CD4-positive, CD25-positive, alpha-beta regulatory T cell (primary cell): ENCODE results near the gene QRICH1. TPM values are rescaled to one million over a fixed set of nuclear protein-coding genes. Genes with fewer than 3 reads are reported as not detected.

ENCODE experiments used
- ATAC-seq, 2 donors: fragments of 150-1000 bp; cut with Tn5 transposase; one replicate each; pipeline ENCODE4 v1.10.0; 2021; ENCODE audit warnings: low read depth in 2 of 2, moderate number of reproducible peaks in 2 of 2, moderate library complexity in 1 of 2
- DNase-seq, 3 donors: peaks; one replicate each; pipeline versions ENCODE4 v3.0.0 to v3.0.0-alpha.2; 2012 to 2022; ENCODE audit warnings: mixed read lengths in 1 of 3
- H3K27ac ChIP-seq: one replicate; pipeline ENCODE4 v1.7.0; 2013; ENCODE audit warnings: mild to moderate bottlenecking, low read length; ENCODE audit not compliant: insufficient read depth, poor library complexity, severe bottlenecking
- H3K27me3 ChIP-seq: one replicate; pipeline ENCODE4 v1.7.0; 2013; ENCODE audit warnings: low read length; ENCODE audit not compliant: control insufficient read depth, insufficient read depth
- H3K36me3 ChIP-seq: one replicate; pipeline ENCODE4 v1.7.0; 2013; ENCODE audit warnings: mild to moderate bottlenecking, low read length, moderate library complexity; ENCODE audit not compliant: control insufficient read depth, insufficient read depth
- H3K4me1 ChIP-seq: 2 replicates; pipeline ENCODE4 v1.7.0; 2013; ENCODE audit warnings: mild to moderate bottlenecking, low read length; ENCODE audit not compliant: insufficient read depth, control insufficient read depth, poor library complexity, severe bottlenecking
- H3K4me3 ChIP-seq: one replicate; pipeline ENCODE4 v1.7.0; 2013; ENCODE audit warnings: low read depth, mild to moderate bottlenecking, low read length, moderate library complexity
- H3K9me3 ChIP-seq, 2 experiments: 1 replicate in 1 of 2; 2 replicates in 1 of 2; pipeline ENCODE4 v1.7.0; 2013; ENCODE audit warnings: low read length in 2 of 2, mild to moderate bottlenecking in 1 of 2, moderate library complexity in 1 of 2; ENCODE audit not compliant: control insufficient read depth in 2 of 2
- H3K27ac Mint-ChIP-seq, 3 donors: one replicate each; pipeline ENCODE4 v1.8.0; 2020 to 2022; ENCODE audit warnings: mild to moderate bottlenecking in 3 of 3, mixed read lengths in 3 of 3, moderate library complexity in 2 of 3
- H3K27me3 Mint-ChIP-seq: one replicate; pipeline ENCODE4 v1.8.0; 2022; ENCODE audit warnings: mild to moderate bottlenecking, mixed read lengths
- H3K36me3 Mint-ChIP-seq: one replicate; pipeline ENCODE4 v1.8.0; 2020; ENCODE audit warnings: mixed read lengths
- H3K4me1 Mint-ChIP-seq, 4 donors: one replicate each; pipeline ENCODE4 v1.8.0; 2020 to 2022; ENCODE audit warnings: mixed read lengths in 4 of 4, mild to moderate bottlenecking in 1 of 4
- H3K4me3 Mint-ChIP-seq, 4 donors: one replicate each; pipeline ENCODE4 v1.8.0; 2020 to 2022; ENCODE audit warnings: mild to moderate bottlenecking in 4 of 4, mixed read lengths in 4 of 4, moderate library complexity in 3 of 4
- H3K9me3 Mint-ChIP-seq, 7 donors: one replicate each; pipeline ENCODE4 v1.8.0; 2020 to 2022; ENCODE audit warnings: mixed read lengths in 7 of 7, mild to moderate bottlenecking in 3 of 7, moderate library complexity in 2 of 7
- polyA plus RNA-seq, 4 donors: library from polyadenylated mRNA; unstranded; fragments of 300-500 nt; fragmentation: Illumina TruSeq; gene quantifications; one replicate each; pipeline ENCODE4 v1.2.3, GENCODE V29; 2021
- total RNA-seq: library from RNA; stranded (reverse); gene quantifications from one replicate; pipeline ENCODE4 v1.2.3, GENCODE V29; 2022

Gene QRICH1
- total and polyA plus RNA-seq, 5 donors from 2014 or later: 20.0 to 219 (median 26.2) TPM

DNA sequence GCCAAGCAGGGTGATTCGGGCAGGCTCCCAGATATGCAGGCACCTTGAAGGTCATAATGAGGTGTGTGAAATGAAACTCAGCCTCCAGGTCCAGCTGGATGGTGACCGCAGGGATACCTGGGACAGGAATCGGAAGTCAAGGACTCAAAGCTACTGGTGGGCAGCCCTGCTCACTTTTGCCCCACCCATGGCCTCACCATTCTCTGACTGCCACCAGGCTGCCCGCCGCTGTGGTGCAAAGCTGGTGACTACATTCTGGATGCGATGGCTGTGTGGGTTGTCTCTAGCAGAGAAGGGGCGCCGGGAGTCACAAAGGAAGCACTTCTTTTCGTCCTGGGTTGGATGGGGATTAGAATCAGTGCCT lies 38.2 kb upstream of the QRICH1 start:
- no peaks in the 10 kb centered on the region for H3K4me1 Mint-ChIP-seq
- H3K27me3 ChIP-seq: peaks cover 2% of the 10 kb centered on the region
- no peaks in the 10 kb centered on the region for H3K36me3 ChIP-seq
- no peaks in the 10 kb centered on the region for H3K4me1 ChIP-seq
- no peak overlapping the region for H3K4me3 ChIP-seq
- peaks cover 0 to 4% (median 0%) of the 10 kb centered on the region in 7 donors for H3K9me3 Mint-ChIP-seq
- H3K27ac ChIP-seq: no peak overlapping the region
- DNase-seq: no peak
- no peak overlapping the region for H3K4me3 Mint-ChIP-seq
- peaks cover 18% of the 10 kb centered on the region for H3K27me3 Mint-ChIP-seq
- H3K9me3 ChIP-seq: no peaks in the 10 kb centered on the region
- no peak overlapping the region for H3K27ac Mint-ChIP-seq
- no peak for ATAC-seq
- H3K36me3 Mint-ChIP-seq: no peaks in the 10 kb centered on the region

DNA sequence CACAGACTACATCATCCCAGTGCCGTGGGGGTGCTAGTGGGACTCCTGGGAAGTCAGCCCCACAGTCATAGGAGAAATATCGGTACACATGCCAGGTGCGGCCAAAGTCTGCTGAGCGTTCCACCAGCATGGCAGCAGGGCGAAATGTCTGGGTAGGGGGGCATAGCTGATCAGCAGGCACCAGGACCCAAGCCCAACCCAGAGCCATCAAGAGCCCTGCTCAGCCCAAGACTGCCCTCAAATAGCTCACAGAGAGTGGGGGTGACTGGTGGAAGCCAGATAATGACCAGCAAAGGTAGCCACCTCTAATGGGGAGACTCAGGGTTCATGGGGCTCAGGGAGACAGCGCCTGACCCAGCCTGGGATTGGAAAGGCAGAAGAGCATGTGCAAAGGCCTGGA lies 37.7 kb upstream of the QRICH1 start:
- H3K9me3 Mint-ChIP-seq: peaks cover 0 to 4% (median 0%) of the 10 kb centered on the region in 7 donors
- H3K27me3 ChIP-seq: peaks cover 2% of the 10 kb centered on the region
- H3K36me3 Mint-ChIP-seq: no peaks in the 10 kb centered on the region
- no peaks in the 10 kb centered on the region for H3K9me3 ChIP-seq
- no peaks in the 10 kb centered on the region for H3K36me3 ChIP-seq
- no peaks in the 10 kb centered on the region for H3K4me1 ChIP-seq
- H3K4me3 Mint-ChIP-seq: no peak overlapping the region
- no peak overlapping the region for H3K27ac Mint-ChIP-seq
- peaks cover 18% of the 10 kb centered on the region for H3K27me3 Mint-ChIP-seq
- H3K4me1 Mint-ChIP-seq: no peaks in the 10 kb centered on the region
- H3K4me3 ChIP-seq: no peak overlapping the region
- no peak for DNase-seq
- H3K27ac ChIP-seq: no peak overlapping the region
- no peak for ATAC-seq

DNA sequence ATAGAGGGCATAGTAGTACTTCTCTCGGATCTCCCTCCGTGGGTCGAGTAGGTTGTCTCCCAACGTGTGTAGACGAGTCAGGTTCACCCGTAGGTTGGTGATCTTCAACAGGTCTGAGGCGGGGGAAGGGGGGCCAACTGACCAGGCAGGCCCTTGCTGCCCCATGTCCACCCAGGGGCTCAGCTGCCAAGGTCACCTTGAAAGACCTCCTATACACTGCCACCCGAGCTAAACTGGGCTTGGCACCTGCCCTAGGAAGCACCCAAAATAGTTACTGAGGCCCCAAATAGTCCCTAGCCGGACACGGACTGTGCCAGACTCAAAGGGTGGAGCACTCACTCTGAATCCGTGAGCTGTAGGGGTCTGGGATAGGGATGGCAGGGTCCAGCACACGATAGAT lies 37.2 kb upstream of the QRICH1 start:
- H3K4me1 Mint-ChIP-seq: no peaks in the 10 kb centered on the region
- H3K27me3 Mint-ChIP-seq: peaks cover 18% of the 10 kb centered on the region
- H3K4me3 Mint-ChIP-seq: no peak overlapping the region
- H3K27ac ChIP-seq: no peak overlapping the region
- no peak overlapping the region for H3K4me3 ChIP-seq
- no peaks in the 10 kb centered on the region for H3K9me3 ChIP-seq
- H3K36me3 ChIP-seq: no peaks in the 10 kb centered on the region
- DNase-seq (no peak), ATAC-seq (no peak)
- peaks cover 2% of the 10 kb centered on the region for H3K27me3 ChIP-seq
- H3K9me3 Mint-ChIP-seq: peaks cover 0 to 4% (median 0%) of the 10 kb centered on the region in 7 donors
- H3K4me1 ChIP-seq: no peaks in the 10 kb centered on the region
- H3K36me3 Mint-ChIP-seq: no peaks in the 10 kb centered on the region
- H3K27ac Mint-ChIP-seq: no peak overlapping the region

DNA sequence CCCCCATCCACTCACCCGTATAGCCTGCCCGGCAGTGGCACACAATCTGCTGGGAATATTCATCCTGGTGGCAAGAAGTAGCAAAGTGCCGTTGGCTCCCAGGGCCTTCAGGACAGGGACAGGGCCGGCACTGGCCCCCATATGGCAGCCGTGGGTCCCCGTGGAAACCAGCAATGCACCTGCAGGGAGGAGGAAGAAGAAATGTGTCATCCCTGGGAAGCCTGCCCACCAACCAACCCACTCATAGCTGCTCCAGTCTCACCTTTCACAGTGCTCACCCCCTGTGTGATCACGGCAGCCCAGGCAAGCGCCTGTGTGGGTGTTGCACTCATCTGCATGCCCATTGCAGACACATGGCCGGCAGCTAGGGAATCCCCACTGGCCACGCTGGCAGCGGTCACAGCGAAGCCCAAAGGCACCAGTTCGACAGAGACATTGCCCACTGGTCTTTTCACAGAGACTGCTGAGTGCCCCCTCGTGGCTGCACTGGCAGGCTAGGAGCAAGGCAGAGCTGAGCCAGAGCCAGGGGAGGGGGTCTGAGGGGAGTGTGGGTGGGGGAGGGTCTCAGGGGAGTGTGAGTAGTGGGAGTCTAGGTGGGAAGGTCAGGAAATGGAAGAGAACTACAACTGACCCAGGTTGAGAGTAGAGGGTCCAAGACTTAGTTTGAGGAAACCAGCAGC lies 31.3 kb upstream of the QRICH1 start:
- H3K27me3 Mint-ChIP-seq: peaks cover 1% of the 10 kb centered on the region
- no peak for DNase-seq
- H3K4me3 Mint-ChIP-seq: no peak overlapping the region
- H3K36me3 ChIP-seq: no peaks in the 10 kb centered on the region
- no peak overlapping the region for H3K4me3 ChIP-seq
- peak overlapping the region in 1 of 3 donors; percentile 49 for H3K27ac Mint-ChIP-seq
- H3K27me3 ChIP-seq: no peaks in the 10 kb centered on the region
- H3K9me3 Mint-ChIP-seq: peaks cover 0 to 2% (median 0%) of the 10 kb centered on the region in 7 donors
- ATAC-seq: no peak
- H3K36me3 Mint-ChIP-seq: no peaks in the 10 kb centered on the region
- peaks cover 12% of the 10 kb centered on the region for H3K4me1 ChIP-seq
- H3K27ac ChIP-seq: no peak overlapping the region
- peaks cover 0 to 5% (median under 1%) of the 10 kb centered on the region in 4 donors for H3K4me1 Mint-ChIP-seq
- no peaks in the 10 kb centered on the region for H3K9me3 ChIP-seq

DNA sequence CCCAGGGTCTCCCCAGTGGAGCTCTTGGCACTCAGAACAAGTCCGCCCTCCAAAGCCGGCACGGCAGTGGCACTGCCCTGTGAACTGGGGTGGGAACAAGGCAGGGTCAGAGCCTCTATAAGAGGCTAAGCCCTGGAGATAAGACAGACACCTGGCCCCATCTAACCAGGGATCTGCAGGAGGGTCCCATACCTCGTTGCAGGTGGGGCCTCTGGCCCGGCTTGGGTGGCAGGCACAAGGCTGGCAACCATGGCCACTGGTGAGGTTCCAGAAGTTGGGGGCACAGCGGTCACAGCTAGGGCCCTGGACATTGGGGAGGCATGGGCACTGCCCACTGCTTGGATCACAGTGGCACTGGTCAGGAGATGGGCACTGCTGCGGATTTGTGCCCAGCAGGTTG lies 30.3 kb upstream of the QRICH1 start:
- no peaks in the 10 kb centered on the region for H3K9me3 ChIP-seq
- ATAC-seq (no peak), DNase-seq (no peak)
- H3K4me1 ChIP-seq: peaks cover 21% of the 10 kb centered on the region
- H3K9me3 Mint-ChIP-seq: peaks cover 0 to 2% (median 0%) of the 10 kb centered on the region in 7 donors
- H3K36me3 Mint-ChIP-seq: no peaks in the 10 kb centered on the region
- H3K27ac ChIP-seq: no peak overlapping the region
- H3K4me3 Mint-ChIP-seq: no peak overlapping the region
- H3K27me3 Mint-ChIP-seq: peaks cover 5% of the 10 kb centered on the region
- no peaks in the 10 kb centered on the region for H3K27me3 ChIP-seq
- no peak overlapping the region for H3K4me3 ChIP-seq
- no peak overlapping the region for H3K27ac Mint-ChIP-seq
- no peaks in the 10 kb centered on the region for H3K36me3 ChIP-seq
- peaks cover 0 to 13% (median 5%) of the 10 kb centered on the region in 4 donors for H3K4me1 Mint-ChIP-seq

DNA sequence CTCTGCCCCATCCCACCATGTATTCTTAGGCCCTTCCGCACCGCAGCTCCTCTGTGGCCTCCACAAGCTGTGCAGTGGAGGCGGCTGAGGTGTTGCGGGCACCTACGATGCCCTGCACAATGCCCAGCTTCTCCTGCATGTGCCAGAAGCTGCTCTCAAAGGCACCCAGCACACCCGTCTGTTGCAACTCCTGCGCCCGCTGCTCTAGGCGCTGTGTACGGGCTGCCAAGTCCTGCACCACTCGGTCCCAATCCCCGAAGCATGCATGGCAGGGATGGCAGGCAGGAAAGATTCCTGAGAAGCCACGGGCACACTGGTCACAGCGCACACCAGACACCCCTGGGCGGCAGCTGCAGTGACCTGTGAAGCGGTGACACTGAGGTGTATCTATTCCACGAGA lies 29.8 kb upstream of the QRICH1 start:
- no peak overlapping the region for H3K4me3 ChIP-seq
- H3K4me3 Mint-ChIP-seq: peak overlapping the region in 1 of 4 donors; percentile 19

DNA sequence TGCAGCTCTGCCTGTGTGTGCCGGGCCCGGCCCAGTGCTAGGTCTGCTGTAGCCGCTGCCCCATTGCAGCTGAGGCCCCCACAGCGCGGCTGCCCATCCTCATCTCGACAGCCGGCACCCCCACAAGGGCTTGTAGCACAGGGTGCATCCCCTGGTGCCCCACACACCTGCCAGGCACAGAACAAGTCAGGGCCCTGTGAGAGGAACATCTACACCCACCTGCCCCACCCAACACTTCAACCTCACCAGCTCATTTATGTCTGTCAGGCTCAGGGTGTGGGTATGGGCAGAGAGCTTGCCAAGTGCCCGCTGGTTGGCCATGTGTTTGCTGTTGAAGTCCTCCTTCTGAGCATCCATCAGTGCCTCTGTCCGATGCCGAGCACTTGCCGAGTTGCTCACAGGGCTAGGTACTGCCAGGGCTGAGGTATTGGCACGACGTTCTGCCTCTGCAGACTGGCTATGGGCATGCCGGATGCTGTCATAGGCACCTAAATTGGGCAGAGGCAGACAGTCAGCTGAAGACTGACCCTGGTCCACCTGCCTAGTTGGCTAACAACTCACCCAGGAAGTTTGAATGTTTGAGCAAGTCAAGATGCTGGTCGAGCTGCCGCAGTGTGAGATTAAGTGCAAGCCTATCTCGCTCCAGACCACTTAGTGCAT lies 29.1 kb upstream of the QRICH1 start:
- H3K4me1 ChIP-seq: peaks cover 26% of the 10 kb centered on the region
- H3K27ac ChIP-seq: no peak overlapping the region
- no peak overlapping the region for H3K4me3 ChIP-seq
- Mint-ChIP-seq H3K36me3 (no peaks in the 10 kb centered on the region), H3K27me3 (peaks cover 5% of the 10 kb centered on the region), H3K4me3 (peak overlapping the region in 1 of 4 donors; percentile 19), H3K4me1 (peaks cover 0 to 17% (median 5%) of the 10 kb centered on the region in 4 donors), H3K9me3 (peaks cover 0 to 2% (median 0%) of the 10 kb centered on the region in 7 donors), H3K27ac (peak overlapping the region in 2 of 3 donors; percentile 14 to 67)
- no peak for ATAC-seq
- no peaks in the 10 kb centered on the region for H3K27me3 ChIP-seq
- DNase-seq: no peak
- H3K9me3 ChIP-seq: no peaks in the 10 kb centered on the region
- peaks cover 8% of the 10 kb centered on the region for H3K36me3 ChIP-seq

More for the DNA sequence above, 29.8 kb upstream of the QRICH1 start:
- Histone ChIP-seq H3K27me3 (no peaks in the 10 kb centered on the region), H3K27ac (no peak overlapping the region), H3K4me1 (peaks cover 26% of the 10 kb centered on the region), H3K9me3 (no peaks in the 10 kb centered on the region), H3K36me3 (peaks cover 3% of the 10 kb centered on the region)
- Mint-ChIP-seq H3K36me3 (no peaks in the 10 kb centered on the region), H3K27ac (no peak overlapping the region), H3K27me3 (peaks cover 5% of the 10 kb centered on the region), H3K4me1 (peaks cover 0 to 17% (median 5%) of the 10 kb centered on the region in 4 donors), H3K9me3 (peaks cover 0 to 2% (median 0%) of the 10 kb centered on the region in 7 donors)
- DNase-seq (no peak), ATAC-seq (no peak)
